ENCODE measurements around the gene MSANTD1.

MSANTD1 gene

DNA sequence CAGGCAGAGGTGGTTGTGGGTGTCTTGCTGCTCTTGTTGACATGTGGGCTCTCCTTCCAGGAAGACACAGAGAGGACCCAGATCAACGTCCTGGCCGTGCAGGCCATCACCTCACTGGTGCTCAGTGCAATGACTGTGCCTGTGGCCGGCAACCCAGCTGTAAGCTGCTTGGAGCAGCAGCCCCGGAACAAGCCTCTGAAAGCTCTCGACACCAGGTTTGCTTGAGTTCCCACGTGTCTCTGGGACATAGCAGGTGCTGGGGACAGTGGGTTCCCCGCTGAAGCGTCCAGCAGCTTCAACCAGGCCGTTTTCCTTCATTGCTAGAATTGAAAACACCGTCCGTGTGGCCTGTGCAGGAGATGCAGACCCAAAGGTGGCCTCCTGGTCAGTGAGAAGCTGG lies 25.6 kb upstream of the MSANTD1 start:
- FAIRE-seq: no peak
- no peak for DNase-seq (ENCODE audit: insufficient read length, low spot score)
- TF ChIP-seq POLR2AphosphoS5 (IDR thresholded peaks at IDR 0.05; ENCODE audit: low read depth, low read length): no peak
- TF ChIP-seq POU2F2 (IDR thresholded peaks at IDR 0.05; ENCODE audit: low read depth, low read length): no peak
- no peak for TF ChIP-seq POLR2A (IDR thresholded peaks at IDR 0.05; ENCODE audit: low read depth, low read length)
- TF ChIP-seq SPI1 (IDR thresholded peaks at IDR 0.05; ENCODE audit: low read depth, low read length): no peak
- TF ChIP-seq PAX5 (IDR thresholded peaks at IDR 0.05; ENCODE audit: insufficient read depth, low read length, severe bottlenecking): no peak
- TF ChIP-seq TAF1 (IDR thresholded peaks at IDR 0.05; ENCODE audit: low read depth, low read length): no peak

DNA sequence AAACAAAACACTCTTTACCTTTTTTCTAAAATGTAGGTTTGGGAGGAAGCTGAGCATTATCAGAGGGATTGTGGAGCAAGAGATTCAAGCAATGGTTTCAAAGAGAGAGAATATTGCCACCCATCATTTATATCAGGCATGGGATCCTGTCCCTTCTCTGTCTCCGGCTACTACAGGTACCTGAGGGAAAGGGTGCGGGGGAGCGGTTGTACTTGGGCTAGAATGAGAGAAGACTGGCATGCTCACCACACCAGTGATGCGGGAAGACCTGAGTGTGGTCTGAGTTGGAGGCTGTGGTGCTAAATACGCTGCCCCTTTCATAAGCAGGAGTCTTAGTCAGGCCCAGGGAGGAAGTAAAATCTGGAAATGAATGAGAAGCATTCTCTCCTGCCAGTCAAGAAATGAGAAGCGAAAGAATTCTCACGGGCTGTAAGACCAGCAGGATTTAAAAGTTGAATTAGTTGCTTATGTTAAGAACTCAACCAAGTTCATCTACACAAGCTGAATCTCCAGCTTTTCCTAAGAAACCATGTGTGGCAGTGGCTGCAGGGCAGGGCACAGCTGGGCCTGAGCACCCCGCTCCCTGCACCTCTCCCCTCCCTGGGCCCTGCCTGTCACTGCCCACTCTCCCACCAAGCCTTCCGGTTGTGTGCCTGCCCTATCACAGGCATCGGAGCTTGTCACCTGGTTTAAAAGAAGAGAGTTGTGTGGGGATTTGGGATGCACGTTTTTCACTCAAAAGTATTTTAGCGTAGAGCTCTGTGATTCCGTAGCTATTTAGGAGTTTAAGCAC lies 24.8 kb upstream of the MSANTD1 start:
- DNase-seq (ENCODE audit: insufficient read length, low spot score): no peak
- FAIRE-seq: no peak
- TF ChIP-seq SPI1 (IDR thresholded peaks at IDR 0.05; ENCODE audit: low read depth, low read length) (no peak), POU2F2 (IDR thresholded peaks at IDR 0.05; ENCODE audit: low read depth, low read length) (no peak), POLR2AphosphoS5 (IDR thresholded peaks at IDR 0.05; ENCODE audit: low read depth, low read length) (no peak), TAF1 (IDR thresholded peaks at IDR 0.05; ENCODE audit: low read depth, low read length) (no peak), POLR2A (IDR thresholded peaks at IDR 0.05; ENCODE audit: low read depth, low read length) (no peak), PAX5 (IDR thresholded peaks at IDR 0.05; ENCODE audit: insufficient read depth, low read length, severe bottlenecking) (no peak)

DNA sequence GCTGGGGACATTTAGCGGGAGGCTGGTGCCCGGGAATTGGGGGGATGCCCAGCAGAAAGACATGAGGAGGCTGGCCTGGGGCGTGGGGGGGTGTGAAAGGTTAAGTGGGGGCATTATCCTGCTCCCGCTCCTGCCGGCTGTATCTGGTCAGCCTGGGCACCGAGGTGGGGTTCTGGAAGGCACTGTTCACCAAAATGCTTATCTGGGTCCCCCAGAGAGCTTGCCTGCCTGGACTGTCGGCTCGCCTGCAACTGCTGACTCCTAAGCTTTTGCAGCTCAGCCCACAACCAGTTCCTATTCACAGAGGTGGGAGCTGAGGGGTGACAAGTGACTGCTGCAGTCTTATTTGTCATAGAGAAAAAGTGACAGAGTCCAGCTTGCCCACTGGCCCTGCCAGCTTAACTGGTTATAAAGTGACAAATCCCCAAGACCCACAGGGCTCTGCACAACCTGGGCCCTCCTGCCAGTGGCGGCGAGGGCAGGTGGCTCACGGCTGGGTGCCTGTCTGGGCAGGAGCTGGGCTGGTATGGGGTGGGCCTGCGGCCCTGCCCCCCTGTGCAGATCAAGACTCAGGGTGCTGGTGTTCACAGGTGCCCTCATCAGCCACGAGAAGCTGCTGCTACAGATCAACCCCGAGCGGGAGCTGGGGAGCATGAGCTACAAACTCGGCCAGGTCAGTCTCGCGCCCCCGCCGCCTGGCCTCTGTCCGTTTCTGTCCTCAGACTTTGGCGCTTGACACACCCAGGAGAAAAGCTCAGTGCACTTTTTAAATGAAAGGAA lies 23.7 kb upstream of the MSANTD1 start:
- FAIRE-seq (no peak), DNase-seq (ENCODE audit: insufficient read length, low spot score) (no peak)
- TF ChIP-seq TAF1 (IDR thresholded peaks at IDR 0.05; ENCODE audit: low read depth, low read length) (no peak), POLR2AphosphoS5 (IDR thresholded peaks at IDR 0.05; ENCODE audit: low read depth, low read length) (no peak), SPI1 (IDR thresholded peaks at IDR 0.05; ENCODE audit: low read depth, low read length) (no peak), POLR2A (IDR thresholded peaks at IDR 0.05; ENCODE audit: low read depth, low read length) (no peak), POU2F2 (IDR thresholded peaks at IDR 0.05; ENCODE audit: low read depth, low read length) (no peak), PAX5 (IDR thresholded peaks at IDR 0.05; ENCODE audit: insufficient read depth, low read length, severe bottlenecking) (no peak)

DNA sequence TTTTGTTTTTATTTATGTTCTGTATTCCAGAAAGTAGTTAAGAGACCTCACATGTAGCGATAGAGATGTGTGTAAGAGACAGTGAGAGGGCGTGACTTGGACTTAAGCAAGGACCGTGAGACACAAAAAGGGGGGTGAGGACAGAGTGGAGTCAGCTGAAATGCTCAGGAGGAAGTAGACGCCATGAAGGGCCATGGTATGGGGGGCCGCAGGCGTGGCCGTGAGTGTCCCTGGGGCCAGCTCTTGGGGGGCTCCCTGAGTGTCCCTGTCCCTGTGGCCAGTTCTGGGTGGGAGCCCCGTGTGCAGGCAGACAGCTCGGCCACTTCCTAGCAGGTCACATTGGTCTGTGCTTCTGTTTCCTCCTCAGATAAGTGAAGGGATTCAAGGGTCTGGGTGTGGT lies 23.0 kb upstream of the MSANTD1 start:
- no peak for FAIRE-seq
- no peak for DNase-seq (ENCODE audit: insufficient read length, low spot score)
- TF ChIP-seq TAF1 (IDR thresholded peaks at IDR 0.05; ENCODE audit: low read depth, low read length) (no peak), POLR2A (IDR thresholded peaks at IDR 0.05; ENCODE audit: low read depth, low read length) (no peak), SPI1 (IDR thresholded peaks at IDR 0.05; ENCODE audit: low read depth, low read length) (no peak), POLR2AphosphoS5 (IDR thresholded peaks at IDR 0.05; ENCODE audit: low read depth, low read length) (no peak), POU2F2 (IDR thresholded peaks at IDR 0.05; ENCODE audit: low read depth, low read length) (no peak), PAX5 (IDR thresholded peaks at IDR 0.05; ENCODE audit: insufficient read depth, low read length, severe bottlenecking) (no peak)

DNA sequence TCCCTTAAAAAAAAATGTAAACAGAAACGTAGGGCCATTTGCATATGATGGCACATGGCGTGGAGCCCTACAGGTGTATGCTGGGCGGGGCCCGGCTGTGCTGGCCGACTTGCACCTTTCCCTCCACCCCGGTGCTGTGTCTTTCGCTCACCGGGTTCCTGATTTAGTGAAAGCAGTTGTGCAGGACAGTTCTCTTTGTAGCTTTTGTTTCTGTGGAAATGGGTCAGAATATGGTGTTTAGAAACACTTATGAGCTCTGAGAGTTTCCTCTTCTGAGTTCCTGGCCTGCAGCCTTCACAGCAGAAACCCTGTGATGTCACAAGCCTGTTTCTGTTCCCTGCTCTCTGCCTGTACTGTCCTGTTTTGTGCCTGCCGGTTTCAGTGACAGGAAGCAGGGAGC lies 22.5 kb upstream of the MSANTD1 start:
- no peak for TF ChIP-seq SPI1 (IDR thresholded peaks at IDR 0.05; ENCODE audit: low read depth, low read length)
- FAIRE-seq: no peak
- DNase-seq (ENCODE audit: insufficient read length, low spot score): no peak

DNA sequence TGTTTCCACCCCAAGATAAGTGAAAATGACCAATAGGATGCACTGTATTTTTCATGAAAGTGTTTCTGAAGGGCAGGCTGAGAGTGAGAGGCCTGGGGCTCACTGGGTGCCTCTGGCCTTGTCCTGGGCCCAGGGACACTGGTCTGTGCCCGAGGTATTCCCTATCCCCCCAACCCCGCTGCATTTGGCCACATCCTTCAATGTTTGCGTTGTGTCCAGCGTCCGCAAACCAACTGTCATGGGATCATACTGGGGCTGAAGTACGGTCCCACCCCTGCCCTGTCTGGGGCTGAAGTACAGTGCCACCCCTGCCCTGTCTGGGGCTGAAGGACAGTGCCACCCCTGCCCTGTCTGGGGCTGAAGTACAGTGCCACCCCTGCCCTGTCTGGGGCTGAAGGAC lies 22.0 kb upstream of the MSANTD1 start:
- no peak for DNase-seq (ENCODE audit: insufficient read length, low spot score)
- no peak for FAIRE-seq
- no peak for TF ChIP-seq PAX5 (IDR thresholded peaks at IDR 0.05; ENCODE audit: insufficient read depth, low read length, severe bottlenecking)
- no peak for TF ChIP-seq POLR2AphosphoS5 (IDR thresholded peaks at IDR 0.05; ENCODE audit: low read depth, low read length)
- no peak for TF ChIP-seq TAF1 (IDR thresholded peaks at IDR 0.05; ENCODE audit: low read depth, low read length)
- TF ChIP-seq POLR2A (IDR thresholded peaks at IDR 0.05; ENCODE audit: low read depth, low read length): no peak
- no peak for TF ChIP-seq POU2F2 (IDR thresholded peaks at IDR 0.05; ENCODE audit: low read depth, low read length)
- no peak for TF ChIP-seq SPI1 (IDR thresholded peaks at IDR 0.05; ENCODE audit: low read depth, low read length)

DNA sequence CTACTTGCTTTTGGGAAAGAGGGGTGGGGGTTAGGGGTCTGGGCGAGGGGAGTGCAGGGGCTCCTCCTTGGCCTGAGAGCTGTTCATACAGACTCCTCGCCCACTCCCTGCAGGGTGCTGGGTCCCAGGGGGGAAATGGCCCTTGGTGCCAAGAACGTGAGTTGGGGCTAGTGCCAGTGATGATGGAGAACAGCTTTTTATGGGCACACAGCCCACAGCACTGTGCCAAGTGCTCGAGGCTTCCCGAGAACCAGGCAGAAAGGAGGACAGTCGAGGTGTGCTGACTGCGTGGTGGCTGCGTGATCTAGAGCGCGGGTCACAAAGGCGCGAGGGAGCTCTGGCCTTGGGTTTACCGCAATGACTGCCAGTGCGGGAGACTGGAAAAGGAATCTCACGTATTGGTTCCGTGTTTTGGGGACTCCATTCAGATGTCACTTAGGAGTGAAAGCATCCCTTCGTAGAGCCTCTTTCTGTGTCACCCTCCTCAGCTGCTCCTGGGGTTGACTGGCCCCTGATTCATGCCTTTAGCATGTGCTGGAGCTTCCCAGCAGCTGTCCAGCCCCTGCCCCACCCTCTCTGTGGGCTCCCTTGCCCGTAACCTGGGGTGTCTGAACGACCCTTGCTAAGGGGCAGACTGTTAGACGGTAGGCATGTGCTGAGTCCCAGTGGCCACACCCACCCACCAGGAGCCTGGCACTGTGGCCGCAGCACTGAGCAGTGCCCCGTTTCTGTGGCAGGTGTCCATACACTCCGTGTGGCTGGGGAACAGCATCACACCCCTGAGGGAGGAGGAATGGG lies 20.9 kb upstream of the MSANTD1 start:
- FAIRE-seq: no peak
- no peak for DNase-seq (ENCODE audit: insufficient read length, low spot score)
- no peak for TF ChIP-seq SPI1 (IDR thresholded peaks at IDR 0.05; ENCODE audit: low read depth, low read length)
- no peak for TF ChIP-seq POLR2A (IDR thresholded peaks at IDR 0.05; ENCODE audit: low read depth, low read length)
- TF ChIP-seq POLR2AphosphoS5 (IDR thresholded peaks at IDR 0.05; ENCODE audit: low read depth, low read length): no peak
- TF ChIP-seq TAF1 (IDR thresholded peaks at IDR 0.05; ENCODE audit: low read depth, low read length): no peak
- no peak for TF ChIP-seq POU2F2 (IDR thresholded peaks at IDR 0.05; ENCODE audit: low read depth, low read length)
- no peak for TF ChIP-seq PAX5 (IDR thresholded peaks at IDR 0.05; ENCODE audit: insufficient read depth, low read length, severe bottlenecking)

DNA sequence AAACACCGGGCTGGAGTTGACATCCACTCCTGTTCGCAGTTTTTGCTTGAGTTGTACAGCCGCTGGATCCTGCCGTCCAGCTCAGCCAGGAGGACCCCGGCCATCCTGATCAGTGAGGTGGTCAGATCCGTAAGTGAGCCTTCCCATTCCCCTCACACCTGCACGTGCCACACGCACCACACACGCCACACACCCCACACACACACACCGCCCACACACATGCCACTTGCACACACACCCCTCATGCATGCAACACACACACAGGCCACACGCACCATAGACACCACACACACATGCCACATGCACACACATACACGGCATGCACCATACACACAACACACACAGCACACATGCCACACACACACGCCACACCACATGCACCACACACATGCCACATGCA lies 20.1 kb upstream of the MSANTD1 start:
- TF ChIP-seq POLR2AphosphoS5 (IDR thresholded peaks at IDR 0.05; ENCODE audit: low read depth, low read length) (0 out of 2 replicates have a peak, but pooled peaks have one; percentile 28), PAX5 (IDR thresholded peaks at IDR 0.05; ENCODE audit: insufficient read depth, low read length, severe bottlenecking) (no peak)
- no peak for DNase-seq (ENCODE audit: insufficient read length, low spot score)
- no peak for FAIRE-seq

DNA sequence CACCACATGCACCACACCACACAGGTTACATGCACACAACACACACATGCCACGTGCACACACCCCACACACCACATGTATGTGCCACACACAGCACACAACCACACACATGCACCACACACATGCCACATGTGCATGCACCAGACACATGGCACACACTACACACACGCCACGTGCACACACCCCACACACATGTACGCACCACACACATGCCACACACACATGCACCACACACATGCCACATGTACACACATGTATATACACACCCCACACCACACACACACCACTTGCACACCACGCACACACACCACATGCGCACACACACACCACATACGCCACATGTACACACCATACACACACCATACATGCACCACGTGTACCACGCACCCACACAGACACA lies 19.6 kb upstream of the MSANTD1 start:
- TF ChIP-seq POU2F2 (IDR thresholded peaks at IDR 0.05; ENCODE audit: low read depth, low read length) (no peak), SPI1 (IDR thresholded peaks at IDR 0.05; ENCODE audit: low read depth, low read length) (no peak), POLR2A (IDR thresholded peaks at IDR 0.05; ENCODE audit: low read depth, low read length) (no peak), TAF1 (IDR thresholded peaks at IDR 0.05; ENCODE audit: low read depth, low read length) (no peak), POLR2AphosphoS5 (IDR thresholded peaks at IDR 0.05; ENCODE audit: low read depth, low read length) (no peak), PAX5 (IDR thresholded peaks at IDR 0.05; ENCODE audit: insufficient read depth, low read length, severe bottlenecking) (no peak)
- DNase-seq (ENCODE audit: insufficient read length, low spot score): no peak
- FAIRE-seq: peak; percentile 78
